Measurements from ENCODE around the gene NPPC.

Gene NPPC

DNA sequence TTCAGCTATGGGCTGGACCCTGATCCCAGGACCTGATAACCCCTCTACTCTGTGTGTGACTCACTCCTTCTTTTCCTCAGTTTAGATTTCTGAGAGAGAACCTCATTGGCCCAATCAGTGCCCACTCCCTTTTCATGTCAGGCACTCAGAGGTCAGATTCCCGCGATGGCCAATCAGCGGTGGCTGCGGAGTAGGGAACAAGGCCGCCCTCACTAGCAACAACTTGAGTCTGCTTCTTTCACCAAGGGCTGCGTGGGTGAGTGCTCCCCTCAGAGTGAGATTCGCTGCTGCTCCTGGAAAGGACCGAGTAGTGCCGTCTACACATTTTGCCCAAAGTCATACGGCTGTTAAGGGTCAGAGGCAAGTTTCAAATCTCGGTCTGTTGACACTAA lies 34.7 kb downstream of the NPPC start:
- no peak for TF ChIP-seq EZH2 (IDR thresholded peaks at IDR 0.05; ENCODE audit: borderline replicate concordance, low read length)
- TF ChIP-seq CTCF (IDR thresholded peaks at IDR 0.05; ENCODE audit: low read length): no peak
- Histone ChIP-seq H2AFZ (ENCODE audit: low read length) (no peak overlapping the region), H3K27me3 (ENCODE audit: insufficient read depth, low read length) (peaks cover 5% of the 10 kb centered on the region), H3K4me2 (ENCODE audit: low read length) (no peak overlapping the region), H4K20me1 (ENCODE audit: insufficient read depth, low read length) (no peaks in the 10 kb centered on the region), H3K9me3 (ENCODE audit: low read length) (no peaks in the 10 kb centered on the region), H3K79me2 (ENCODE audit: insufficient read depth, low read length) (no peaks in the 10 kb centered on the region), H3K9me2 (ENCODE audit: low read depth, low read length) (no peaks in the 10 kb centered on the region), H3K9ac (ENCODE audit: low read length) (no peak overlapping the region), H3K36me3 (ENCODE audit: insufficient read depth, low read length) (no peaks in the 10 kb centered on the region), H3K4me1 (ENCODE audit: insufficient read depth, low read length, severe bottlenecking) (no peaks in the 10 kb centered on the region), H3K4me3 (ENCODE audit: low read depth, low read length, poor library complexity, severe bottlenecking) (no peak overlapping the region), H3F3A (ENCODE audit: insufficient read depth, low read length) (no peaks in the 10 kb centered on the region), H3K27ac (ENCODE audit: low read depth, low read length, poor library complexity, severe bottlenecking) (no peak overlapping the region)

- Histone ChIP-seq H3K9ac (ENCODE audit: low read length) (no peak overlapping the region), H3K36me3 (ENCODE audit: insufficient read depth, low read length) (no peaks in the 10 kb centered on the region), H3K79me2 (ENCODE audit: insufficient read depth, low read length) (no peaks in the 10 kb centered on the region), H3K27me3 (ENCODE audit: insufficient read depth, low read length) (peaks cover 9% of the 10 kb centered on the region), H3K4me2 (ENCODE audit: low read length) (no peak overlapping the region), H2AFZ (ENCODE audit: low read length) (no peak overlapping the region), H4K20me1 (ENCODE audit: insufficient read depth, low read length) (no peaks in the 10 kb centered on the region), H3K4me3 (ENCODE audit: low read depth, low read length, poor library complexity, severe bottlenecking) (no peak overlapping the region), H3K9me2 (ENCODE audit: low read depth, low read length) (no peaks in the 10 kb centered on the region), H3K27ac (ENCODE audit: low read depth, low read length, poor library complexity, severe bottlenecking) (no peak overlapping the region), H3F3A (ENCODE audit: insufficient read depth, low read length) (no peaks in the 10 kb centered on the region), H3K4me1 (ENCODE audit: insufficient read depth, low read length, severe bottlenecking) (no peaks in the 10 kb centered on the region), H3K9me3 (ENCODE audit: low read length) (0 out of 2 replicates have a peak, but pooled peaks cover 2% of the 10 kb centered on the region)
- no peak for TF ChIP-seq CTCF (IDR thresholded peaks at IDR 0.05; ENCODE audit: low read length)
- TF ChIP-seq EZH2 (IDR thresholded peaks at IDR 0.05; ENCODE audit: borderline replicate concordance, low read length): no peak
Measured at GRCh38 chr2:231890896-231891513, 35.2 kb downstream of the NPPC start.

DNA sequence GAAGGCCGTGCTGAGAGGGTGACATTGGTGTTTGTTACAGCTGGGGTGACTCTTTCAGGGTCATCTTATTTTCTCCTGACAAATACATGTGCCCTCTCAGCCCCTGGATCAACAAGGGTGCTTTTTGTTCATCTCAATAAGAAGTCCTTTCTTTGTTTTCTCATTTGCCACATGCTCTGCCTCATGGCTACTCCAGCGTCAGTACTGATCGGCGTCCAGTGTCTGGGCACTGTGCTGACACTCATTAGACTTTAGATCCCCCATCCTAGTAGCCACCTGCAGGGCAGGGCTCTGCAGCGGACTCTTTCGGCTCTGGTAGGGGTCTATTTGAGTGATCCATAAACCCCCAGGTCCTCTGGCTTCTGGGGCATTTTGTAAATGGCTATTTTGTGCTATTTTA lies 38.4 kb downstream of the NPPC start:
- Histone ChIP-seq H3K4me3 (ENCODE audit: low read depth, low read length, poor library complexity, severe bottlenecking) (no peak overlapping the region), H3K27ac (ENCODE audit: low read depth, low read length, poor library complexity, severe bottlenecking) (no peak overlapping the region), H3K79me2 (ENCODE audit: insufficient read depth, low read length) (no peaks in the 10 kb centered on the region), H3K9ac (ENCODE audit: low read length) (no peak overlapping the region), H3K36me3 (ENCODE audit: insufficient read depth, low read length) (no peaks in the 10 kb centered on the region), H2AFZ (ENCODE audit: low read length) (no peak overlapping the region), H3K4me2 (ENCODE audit: low read length) (no peak overlapping the region), H4K20me1 (ENCODE audit: insufficient read depth, low read length) (no peaks in the 10 kb centered on the region), H3F3A (ENCODE audit: insufficient read depth, low read length) (no peaks in the 10 kb centered on the region), H3K9me2 (ENCODE audit: low read depth, low read length) (no peaks in the 10 kb centered on the region), H3K9me3 (ENCODE audit: low read length) (0 out of 2 replicates have a peak, but pooled peaks cover 2% of the 10 kb centered on the region), H3K4me1 (ENCODE audit: insufficient read depth, low read length, severe bottlenecking) (no peaks in the 10 kb centered on the region), H3K27me3 (ENCODE audit: insufficient read depth, low read length) (peaks cover 12% of the 10 kb centered on the region)
- TF ChIP-seq EZH2 (IDR thresholded peaks at IDR 0.05; ENCODE audit: borderline replicate concordance, low read length): no peak
- TF ChIP-seq CTCF (IDR thresholded peaks at IDR 0.05; ENCODE audit: low read length): no peak

Data from OCI-LY1 (cell line).